SK-N-SH (cell line): ENCODE results near the gene DBP.

Experiments used
- EZH2phosphoT487 ChIP-seq: fragments of 200-600 bp; sonication (generic); IDR thresholded peaks from 2 replicates; pipeline ENCODE4 v1.6.1; 2017; ENCODE audit warnings: low read depth, mixed run types, mild to moderate bottlenecking, antibody characterized with exemption, moderate library complexity, borderline replicate concordance
- FOXJ3 ChIP-seq: sonication (generic); formaldehyde crosslinking; IDR thresholded peaks from 2 replicates; pipeline ENCODE4 v1.5.1; 2020; ENCODE audit warnings: mild to moderate bottlenecking, missing genetic modification reagents
- GABPA ChIP-seq: IDR thresholded peaks from 2 replicates; pipeline ENCODE4 v1.4.0; 2012; ENCODE audit warnings: low read depth, mild to moderate bottlenecking
- NRF1 ChIP-seq: IDR thresholded peaks from 2 replicates; pipeline ENCODE4 v1.6.1; 2012; ENCODE audit warnings: low read depth, mild to moderate bottlenecking, low read length
- POLR2AphosphoS5 ChIP-seq: IDR thresholded peaks from 2 replicates; pipeline ENCODE4 v1.6.1; 2012; ENCODE audit warnings: low read depth, low read length
- RAD21 ChIP-seq: IDR thresholded peaks from 2 replicates; pipeline ENCODE4 v1.6.1; 2012; ENCODE audit warnings: mild to moderate bottlenecking, low read length
- RFX5 ChIP-seq: IDR thresholded peaks from 2 replicates; pipeline ENCODE4 v1.6.1; 2012; ENCODE audit warnings: mild to moderate bottlenecking, improper control_type of control experiment, low read length
- SIN3A ChIP-seq: IDR thresholded peaks from 2 replicates; pipeline ENCODE4 v1.6.1; 2012; ENCODE audit warnings: low read depth, mild to moderate bottlenecking, low read length, moderate library complexity, borderline replicate concordance
- TF ChIP-seq, protein P1 (sequence below): IDR thresholded peaks from 2 replicates; pipeline ENCODE4 v1.6.1; 2012; ENCODE audit warnings: mild to moderate bottlenecking, low read depth, low read length, moderate library complexity
- TF ChIP-seq, protein P2 (sequence below): fragments of 200-600 bp; sonication (generic); IDR thresholded peaks from 2 replicates; pipeline ENCODE4 v1.6.1; 2017; ENCODE audit warnings: antibody characterized with exemption, mild to moderate bottlenecking, moderate library complexity

DNA sequence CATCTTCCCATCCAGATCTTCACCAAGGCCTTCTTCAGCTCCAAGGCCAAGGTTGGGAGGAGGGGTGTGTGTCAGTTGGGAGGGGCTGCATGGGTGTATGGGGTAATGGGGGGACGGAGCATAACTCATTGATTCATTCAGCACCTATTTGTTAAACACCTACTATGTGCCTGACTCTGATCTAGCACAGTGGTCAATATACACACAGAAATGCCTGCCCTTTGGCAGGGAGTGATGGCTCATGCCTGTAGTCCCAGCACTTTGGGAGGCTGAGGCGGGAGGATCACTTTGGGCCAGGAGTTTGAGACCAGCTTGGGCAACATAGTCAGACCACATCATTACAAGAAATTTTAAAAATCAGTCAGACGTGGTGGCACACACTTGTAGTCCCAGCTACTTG, 49.8 kb downstream of the DBP start:
- TF ChIP-seq EZH2phosphoT487 (no peak), FOXJ3 (no peak), POLR2AphosphoS5 (no peak), SIN3A (no peak), GABPA (no peak), RFX5 (no peak), NRF1 (no peak), RAD21 (no peak)
- TF ChIP-seq, protein P1, sequence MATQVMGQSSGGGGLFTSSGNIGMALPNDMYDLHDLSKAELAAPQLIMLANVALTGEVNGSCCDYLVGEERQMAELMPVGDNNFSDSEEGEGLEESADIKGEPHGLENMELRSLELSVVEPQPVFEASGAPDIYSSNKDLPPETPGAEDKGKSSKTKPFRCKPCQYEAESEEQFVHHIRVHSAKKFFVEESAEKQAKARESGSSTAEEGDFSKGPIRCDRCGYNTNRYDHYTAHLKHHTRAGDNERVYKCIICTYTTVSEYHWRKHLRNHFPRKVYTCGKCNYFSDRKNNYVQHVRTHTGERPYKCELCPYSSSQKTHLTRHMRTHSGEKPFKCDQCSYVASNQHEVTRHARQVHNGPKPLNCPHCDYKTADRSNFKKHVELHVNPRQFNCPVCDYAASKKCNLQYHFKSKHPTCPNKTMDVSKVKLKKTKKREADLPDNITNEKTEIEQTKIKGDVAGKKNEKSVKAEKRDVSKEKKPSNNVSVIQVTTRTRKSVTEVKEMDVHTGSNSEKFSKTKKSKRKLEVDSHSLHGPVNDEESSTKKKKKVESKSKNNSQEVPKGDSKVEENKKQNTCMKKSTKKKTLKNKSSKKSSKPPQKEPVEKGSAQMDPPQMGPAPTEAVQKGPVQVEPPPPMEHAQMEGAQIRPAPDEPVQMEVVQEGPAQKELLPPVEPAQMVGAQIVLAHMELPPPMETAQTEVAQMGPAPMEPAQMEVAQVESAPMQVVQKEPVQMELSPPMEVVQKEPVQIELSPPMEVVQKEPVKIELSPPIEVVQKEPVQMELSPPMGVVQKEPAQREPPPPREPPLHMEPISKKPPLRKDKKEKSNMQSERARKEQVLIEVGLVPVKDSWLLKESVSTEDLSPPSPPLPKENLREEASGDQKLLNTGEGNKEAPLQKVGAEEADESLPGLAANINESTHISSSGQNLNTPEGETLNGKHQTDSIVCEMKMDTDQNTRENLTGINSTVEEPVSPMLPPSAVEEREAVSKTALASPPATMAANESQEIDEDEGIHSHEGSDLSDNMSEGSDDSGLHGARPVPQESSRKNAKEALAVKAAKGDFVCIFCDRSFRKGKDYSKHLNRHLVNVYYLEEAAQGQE, result no peak
- TF ChIP-seq, protein P2, sequence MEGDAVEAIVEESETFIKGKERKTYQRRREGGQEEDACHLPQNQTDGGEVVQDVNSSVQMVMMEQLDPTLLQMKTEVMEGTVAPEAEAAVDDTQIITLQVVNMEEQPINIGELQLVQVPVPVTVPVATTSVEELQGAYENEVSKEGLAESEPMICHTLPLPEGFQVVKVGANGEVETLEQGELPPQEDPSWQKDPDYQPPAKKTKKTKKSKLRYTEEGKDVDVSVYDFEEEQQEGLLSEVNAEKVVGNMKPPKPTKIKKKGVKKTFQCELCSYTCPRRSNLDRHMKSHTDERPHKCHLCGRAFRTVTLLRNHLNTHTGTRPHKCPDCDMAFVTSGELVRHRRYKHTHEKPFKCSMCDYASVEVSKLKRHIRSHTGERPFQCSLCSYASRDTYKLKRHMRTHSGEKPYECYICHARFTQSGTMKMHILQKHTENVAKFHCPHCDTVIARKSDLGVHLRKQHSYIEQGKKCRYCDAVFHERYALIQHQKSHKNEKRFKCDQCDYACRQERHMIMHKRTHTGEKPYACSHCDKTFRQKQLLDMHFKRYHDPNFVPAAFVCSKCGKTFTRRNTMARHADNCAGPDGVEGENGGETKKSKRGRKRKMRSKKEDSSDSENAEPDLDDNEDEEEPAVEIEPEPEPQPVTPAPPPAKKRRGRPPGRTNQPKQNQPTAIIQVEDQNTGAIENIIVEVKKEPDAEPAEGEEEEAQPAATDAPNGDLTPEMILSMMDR, result no peak
